Mesendoderm (in vitro differentiated cells): ENCODE data around the gene ARHGAP42.
A peak's percentile ranks its signal among the peaks of the same experiment; 100 is the strongest.

Experiments used
- DNase-seq: peaks from one replicate; pipeline ENCODE4 v3.0.0; 2013
- H2AK5ac ChIP-seq: 2 replicates; pipeline ENCODE4 v1.6.1; 2013; ENCODE audit warnings: low read length, inconsistent platforms
- H2BK120ac ChIP-seq: 2 replicates; pipeline ENCODE4 v1.6.1; 2013; ENCODE audit warnings: low read depth, mild to moderate bottlenecking, low read length, moderate library complexity, mixed read lengths
- H2BK15ac ChIP-seq: replicated peaks from 2 replicates; pipeline ENCODE4 v1.6.1; 2013; ENCODE audit warnings: low read depth, mild to moderate bottlenecking, moderate library complexity
- H2BK5ac ChIP-seq: 2 replicates; pipeline ENCODE4 v1.6.1; 2013; ENCODE audit warnings: low read length, inconsistent platforms
- H3K18ac ChIP-seq: 2 replicates; pipeline ENCODE4 v1.6.1; 2013; ENCODE audit warnings: mild to moderate bottlenecking, low read length, mixed read lengths
- H3K23ac ChIP-seq: one replicate; pipeline ENCODE4 v1.6.1; 2013; ENCODE audit warnings: low read length
- H3K27ac ChIP-seq: 2 replicates; pipeline ENCODE4 v1.5.1; 2013; ENCODE audit warnings: low read depth, mild to moderate bottlenecking, inconsistent platforms, low read length, moderate library complexity
- H3K27me3 ChIP-seq: 2 replicates; pipeline ENCODE4 v1.6.1; 2013; ENCODE audit warnings: low read length, control low read depth, mild to moderate bottlenecking, inconsistent platforms; ENCODE audit not compliant: insufficient read depth, poor library complexity
- H3K36me3 ChIP-seq: 2 replicates; pipeline ENCODE4 v1.6.1; 2013; ENCODE audit warnings: low read length, inconsistent platforms; ENCODE audit not compliant: control insufficient read depth, insufficient read depth
- H3K4ac ChIP-seq: one replicate; pipeline ENCODE4 v1.6.1; 2013; ENCODE audit warnings: low read depth, mild to moderate bottlenecking, low read length, moderate library complexity
- H3K4me1 ChIP-seq: 2 replicates; pipeline ENCODE4 v1.6.1; 2013; ENCODE audit warnings: low read depth, low read length, inconsistent platforms; ENCODE audit not compliant: control insufficient read depth
- H3K4me2 ChIP-seq: 2 replicates; pipeline ENCODE4 v1.6.1; 2013; ENCODE audit warnings: low read length
- H3K4me3 ChIP-seq: 2 replicates; pipeline ENCODE4 v1.5.1; 2013; ENCODE audit warnings: mild to moderate bottlenecking, low read length
- H3K56ac ChIP-seq: one replicate; pipeline ENCODE4 v1.6.1; 2013; ENCODE audit warnings: low read length
- H3K79me1 ChIP-seq: 2 replicates; pipeline ENCODE4 v1.6.1; 2013; ENCODE audit warnings: low read length, inconsistent platforms
- H3K79me2 ChIP-seq: 2 replicates; pipeline ENCODE4 v1.6.1; 2013; ENCODE audit warnings: mild to moderate bottlenecking, low read length; ENCODE audit not compliant: control insufficient read depth, insufficient read depth
- H3K9ac ChIP-seq: 2 replicates; pipeline ENCODE4 v1.6.1; 2013; ENCODE audit warnings: low read length, inconsistent platforms
- H4K5ac ChIP-seq: one replicate; pipeline ENCODE4 v1.6.1; 2013; ENCODE audit warnings: low read length
- H4K8ac ChIP-seq: one replicate; pipeline ENCODE4 v1.6.1; 2013; ENCODE audit warnings: low read depth, mild to moderate bottlenecking, control low read depth, low read length, moderate library complexity
- WGBS: extraction: QIAGEN DNeasy Blood & Tissue Kit; methylation state at CpG from one replicate; pipeline ENCODE4 v1.1.7; 2013; ENCODE audit warnings: low lambda C conversion rate, missing lambda C conversion rate; ENCODE audit not compliant: insufficient coverage; ENCODE audit errors: extremely low coverage; 5-methylcytosine and 5-hydroxymethylcytosine counted together

ARHGAP42 gene

GRCh38 chr11:100857236-100858005 lies 170.3 kb downstream of the ARHGAP42 start:
- no peaks in the 10 kb centered on the region for H3K79me2 ChIP-seq
- H3K18ac ChIP-seq: no peak overlapping the region
- no peaks in the 10 kb centered on the region for H3K36me3 ChIP-seq
- no peak overlapping the region for H4K5ac ChIP-seq
- DNase-seq: peak; percentile 84
- H3K4me1 ChIP-seq: peaks cover 2% of the 10 kb centered on the region
- no peaks in the 10 kb centered on the region for H3K79me1 ChIP-seq
- no peak overlapping the region for H3K4me2 ChIP-seq
- H3K27ac ChIP-seq: no peak overlapping the region
- no peak overlapping the region for H3K56ac ChIP-seq
- no peak overlapping the region for H2BK5ac ChIP-seq
- H3K23ac ChIP-seq: no peak overlapping the region
- no peak overlapping the region for H2BK15ac ChIP-seq
- no peak overlapping the region for H3K4me3 ChIP-seq
- no peak overlapping the region for H2AK5ac ChIP-seq
- no peak overlapping the region for H4K8ac ChIP-seq
- no peak overlapping the region for H2BK120ac ChIP-seq
- H3K9ac ChIP-seq: no peak overlapping the region
- H3K4ac ChIP-seq: no peak overlapping the region
- no CpG with 5 or more reads among the region's 4 CpGs for WGBS
- no peaks in the 10 kb centered on the region for H3K27me3 ChIP-seq

- Histone ChIP-seq H3K56ac (no peak overlapping the region), H3K4me2 (no peak overlapping the region), H3K4me3 (no peak overlapping the region), H3K79me1 (no peaks in the 10 kb centered on the region), H2BK120ac (no peak overlapping the region), H2BK15ac (no peak overlapping the region), H3K27ac (no peak overlapping the region), H3K4ac (no peak overlapping the region), H2AK5ac (no peak overlapping the region), H3K27me3 (no peaks in the 10 kb centered on the region), H3K4me1 (peaks cover 3% of the 10 kb centered on the region), H3K79me2 (no peaks in the 10 kb centered on the region), H3K9ac (no peak overlapping the region), H2BK5ac (no peak overlapping the region), H3K23ac (no peak overlapping the region), H4K5ac (no peak overlapping the region), H3K18ac (no peak overlapping the region), H4K8ac (no peak overlapping the region), H3K36me3 (no peaks in the 10 kb centered on the region)
- 100% methylated on average over 1 of the region's 7 CpGs for WGBS
- DNase-seq: no peak
These were observed 173.4 kb downstream of the ARHGAP42 start for GRCh38 chr11:100860318-100861155.

- peaks cover 3% of the 10 kb centered on the region for H3K4me1 ChIP-seq
- no peaks in the 10 kb centered on the region for H3K27me3 ChIP-seq
- no peak overlapping the region for H3K56ac ChIP-seq
- no peaks in the 10 kb centered on the region for H3K79me1 ChIP-seq
- H3K18ac ChIP-seq: no peak overlapping the region
- H3K36me3 ChIP-seq: no peaks in the 10 kb centered on the region
- H2BK15ac ChIP-seq: no peak overlapping the region
- no peak overlapping the region for H2BK5ac ChIP-seq
- no peak overlapping the region for H3K27ac ChIP-seq
- H2AK5ac ChIP-seq: no peak overlapping the region
- no CpG with 5 or more reads among the region's 3 CpGs for WGBS
- DNase-seq: no peak
- H3K4ac ChIP-seq: no peak overlapping the region
- H3K4me2 ChIP-seq: no peak overlapping the region
- no peak overlapping the region for H3K23ac ChIP-seq
- H2BK120ac ChIP-seq: no peak overlapping the region
- no peak overlapping the region for H4K5ac ChIP-seq
- no peak overlapping the region for H3K4me3 ChIP-seq
- H3K79me2 ChIP-seq: no peaks in the 10 kb centered on the region
- no peak overlapping the region for H3K9ac ChIP-seq
- no peak overlapping the region for H4K8ac ChIP-seq
These were observed 174.1 kb downstream of the ARHGAP42 start for GRCh38 chr11:100861212-100861611.

- no peak overlapping the region for H3K4ac ChIP-seq
- H3K36me3 ChIP-seq: no peaks in the 10 kb centered on the region
- DNase-seq: peak; percentile 64
- no peak overlapping the region for H3K18ac ChIP-seq
- H3K79me2 ChIP-seq: no peaks in the 10 kb centered on the region
- no peak overlapping the region for H3K23ac ChIP-seq
- no peak overlapping the region for H3K4me2 ChIP-seq
- no peak overlapping the region for H2AK5ac ChIP-seq
- no peak overlapping the region for H3K4me3 ChIP-seq
- H3K27ac ChIP-seq: no peak overlapping the region
- H3K79me1 ChIP-seq: no peaks in the 10 kb centered on the region
- H3K9ac ChIP-seq: no peak overlapping the region
- H4K5ac ChIP-seq: no peak overlapping the region
- H4K8ac ChIP-seq: no peak overlapping the region
- no peak overlapping the region for H2BK5ac ChIP-seq
- WGBS: no CpG with 5 or more reads among the region's 2 CpGs
- no peak overlapping the region for H3K56ac ChIP-seq
- no peaks in the 10 kb centered on the region for H3K27me3 ChIP-seq
- H2BK15ac ChIP-seq: no peak overlapping the region
- H3K4me1 ChIP-seq: peaks cover 3% of the 10 kb centered on the region
- no peak overlapping the region for H2BK120ac ChIP-seq
These were observed 176.0 kb downstream of the ARHGAP42 start for GRCh38 chr11:100863080-100863581.

- WGBS: no CpG with 5 or more reads among the region's 4 CpGs
- H3K79me2 ChIP-seq: no peaks in the 10 kb centered on the region
These were observed 178.5 kb downstream of the ARHGAP42 start for GRCh38 chr11:100865443-100866065.

More at GRCh38 chr11:100865443-100866065, 178.5 kb downstream of the ARHGAP42 start:
- no peak overlapping the region for H3K4me3 ChIP-seq
- no peaks in the 10 kb centered on the region for H3K36me3 ChIP-seq
- H2BK15ac ChIP-seq: no peak overlapping the region
- no peak for DNase-seq
- no peak overlapping the region for H3K18ac ChIP-seq
- no peak overlapping the region for H3K56ac ChIP-seq
- no peak overlapping the region for H3K4ac ChIP-seq
- no peak overlapping the region for H4K8ac ChIP-seq
- H3K27me3 ChIP-seq: no peaks in the 10 kb centered on the region
- H2AK5ac ChIP-seq: no peak overlapping the region
- H3K4me2 ChIP-seq: no peak overlapping the region
- no peak overlapping the region for H2BK120ac ChIP-seq
- H3K27ac ChIP-seq: no peak overlapping the region
- H3K23ac ChIP-seq: no peak overlapping the region
- H2BK5ac ChIP-seq: no peak overlapping the region
- no peaks in the 10 kb centered on the region for H3K79me1 ChIP-seq
- no peak overlapping the region for H3K9ac ChIP-seq
- H4K5ac ChIP-seq: no peak overlapping the region
- H3K4me1 ChIP-seq: peaks cover 3% of the 10 kb centered on the region
